ENCODE results near the gene CLCN3. TPM values are rescaled to one million over a fixed set of nuclear protein-coding genes. Genes with fewer than 3 reads are reported as not detected.
A peak's percentile ranks its signal among the peaks of the same experiment; 100 is the strongest.

CLCN3 gene
- total RNA-seq, 1 experiment from 2014 or later = 29.1 TPM

DNA sequence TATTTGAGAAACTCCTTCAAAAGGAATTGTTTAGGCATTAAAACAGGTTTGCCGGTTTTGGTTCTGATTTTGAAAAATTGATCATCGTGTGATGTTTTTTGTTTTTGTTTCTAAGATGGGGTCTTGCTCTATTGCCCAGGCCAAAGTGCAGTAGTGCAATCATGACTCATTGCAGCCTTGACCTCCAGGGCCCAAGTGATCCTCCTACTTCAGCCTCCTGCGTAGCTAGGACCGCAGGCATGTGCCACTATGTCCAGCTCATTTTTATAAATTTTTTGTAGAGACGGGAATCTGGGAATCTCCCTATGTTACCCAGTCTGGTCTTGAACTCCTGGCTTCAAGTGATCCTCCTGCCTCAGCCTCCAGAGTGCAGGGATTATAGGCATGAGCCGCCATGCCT is 35.0 kb downstream of the CLCN3 start:
- Mint-ChIP-seq H3K4me3 (no peak overlapping the region), H3K27ac (no peak overlapping the region), H3K9me3 (peaks cover 5% of the 10 kb centered on the region), H3K4me1 (peaks cover 19% of the 10 kb centered on the region), H3K36me3 (peaks cover 8% of the 10 kb centered on the region; the same call in 1 of the 2 replicates), H3K27me3 (ENCODE audit: low read depth) (no peaks in the 10 kb centered on the region)
- ChIA-PET CTCF (no interaction called here), POLR2A (no interaction called here)
- ATAC-seq (no peak), DNase-seq (ENCODE audit: low spot score) (no peak)
- TF ChIP-seq, protein P1, sequence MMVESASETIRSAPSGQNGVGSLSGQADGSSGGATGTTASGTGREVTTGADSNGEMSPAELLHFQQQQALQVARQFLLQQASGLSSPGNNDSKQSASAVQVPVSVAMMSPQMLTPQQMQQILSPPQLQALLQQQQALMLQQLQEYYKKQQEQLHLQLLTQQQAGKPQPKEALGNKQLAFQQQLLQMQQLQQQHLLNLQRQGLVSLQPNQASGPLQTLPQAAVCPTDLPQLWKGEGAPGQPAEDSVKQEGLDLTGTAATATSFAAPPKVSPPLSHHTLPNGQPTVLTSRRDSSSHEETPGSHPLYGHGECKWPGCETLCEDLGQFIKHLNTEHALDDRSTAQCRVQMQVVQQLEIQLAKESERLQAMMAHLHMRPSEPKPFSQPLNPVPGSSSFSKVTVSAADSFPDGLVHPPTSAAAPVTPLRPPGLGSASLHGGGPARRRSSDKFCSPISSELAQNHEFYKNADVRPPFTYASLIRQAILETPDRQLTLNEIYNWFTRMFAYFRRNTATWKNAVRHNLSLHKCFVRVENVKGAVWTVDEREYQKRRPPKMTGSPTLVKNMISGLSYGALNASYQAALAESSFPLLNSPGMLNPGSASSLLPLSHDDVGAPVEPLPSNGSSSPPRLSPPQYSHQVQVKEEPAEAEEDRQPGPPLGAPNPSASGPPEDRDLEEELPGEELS (CRISPR knock-in tag; IDR thresholded peaks at IDR 0.05) = no peak
- peak; percentile 81 for TF ChIP-seq ZNF121 (CRISPR knock-in tag; IDR thresholded peaks at IDR 0.05)
- TF ChIP-seq, protein P2, sequence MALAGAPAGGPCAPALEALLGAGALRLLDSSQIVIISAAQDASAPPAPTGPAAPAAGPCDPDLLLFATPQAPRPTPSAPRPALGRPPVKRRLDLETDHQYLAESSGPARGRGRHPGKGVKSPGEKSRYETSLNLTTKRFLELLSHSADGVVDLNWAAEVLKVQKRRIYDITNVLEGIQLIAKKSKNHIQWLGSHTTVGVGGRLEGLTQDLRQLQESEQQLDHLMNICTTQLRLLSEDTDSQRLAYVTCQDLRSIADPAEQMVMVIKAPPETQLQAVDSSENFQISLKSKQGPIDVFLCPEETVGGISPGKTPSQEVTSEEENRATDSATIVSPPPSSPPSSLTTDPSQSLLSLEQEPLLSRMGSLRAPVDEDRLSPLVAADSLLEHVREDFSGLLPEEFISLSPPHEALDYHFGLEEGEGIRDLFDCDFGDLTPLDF (CRISPR knock-in tag; IDR thresholded peaks at IDR 0.05) = no peak

DNA sequence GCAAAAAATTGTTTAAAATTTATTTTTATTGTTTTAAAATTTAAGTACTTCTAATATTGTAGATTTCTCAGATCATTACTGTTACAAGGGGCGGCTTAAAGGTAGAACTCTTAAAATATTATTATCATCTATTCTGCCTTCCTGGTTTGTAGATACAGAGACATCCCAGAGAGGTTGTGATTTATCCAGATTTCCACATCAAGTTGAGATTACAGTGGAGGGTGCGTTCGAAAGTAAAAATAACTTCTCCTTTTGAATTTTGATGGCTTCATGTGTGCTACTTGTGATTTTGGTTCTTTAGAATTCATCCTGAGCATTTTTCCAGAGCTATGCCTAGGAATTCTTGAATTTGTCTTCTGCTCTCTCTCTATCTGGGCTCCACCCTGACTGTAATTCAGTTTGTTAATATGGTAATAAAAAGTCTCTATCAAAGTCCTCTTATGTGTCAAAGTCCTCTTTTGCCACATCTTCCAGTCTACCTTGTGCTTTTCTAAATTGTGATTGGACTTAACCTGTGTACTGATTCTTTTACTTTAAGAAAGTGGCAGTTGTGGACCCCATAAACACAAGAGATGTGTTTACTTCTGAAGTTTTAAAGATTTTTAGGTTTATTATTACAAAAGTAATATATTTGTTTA is 37.2 kb downstream of the CLCN3 start:
- no peak overlapping the region for H3K27ac Mint-ChIP-seq
- H3K4me3 Mint-ChIP-seq = no peak overlapping the region
- ChIA-PET POLR2A (no interaction called here), CTCF (no interaction called here)
- peaks cover 5% of the 10 kb centered on the region for H3K9me3 Mint-ChIP-seq
- peaks cover 29% of the 10 kb centered on the region for H3K4me1 Mint-ChIP-seq
- ATAC-seq (no peak), DNase-seq (ENCODE audit: low spot score) (no peak)
- H3K27me3 Mint-ChIP-seq (ENCODE audit: low read depth) = no peaks in the 10 kb centered on the region
- TF ChIP-seq, protein P3, sequence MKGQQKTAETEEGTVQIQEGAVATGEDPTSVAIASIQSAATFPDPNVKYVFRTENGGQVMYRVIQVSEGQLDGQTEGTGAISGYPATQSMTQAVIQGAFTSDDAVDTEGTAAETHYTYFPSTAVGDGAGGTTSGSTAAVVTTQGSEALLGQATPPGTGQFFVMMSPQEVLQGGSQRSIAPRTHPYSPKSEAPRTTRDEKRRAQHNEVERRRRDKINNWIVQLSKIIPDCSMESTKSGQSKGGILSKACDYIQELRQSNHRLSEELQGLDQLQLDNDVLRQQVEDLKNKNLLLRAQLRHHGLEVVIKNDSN (CRISPR knock-in tag; IDR thresholded peaks at IDR 0.05) = no peak
- TF ChIP-seq GABPB1 (CRISPR knock-in tag; IDR thresholded peaks at IDR 0.05) (no peak), ZNF121 (CRISPR knock-in tag; IDR thresholded peaks at IDR 0.05) (no peak), NFYB (CRISPR knock-in tag; conservative IDR thresholded peaks at IDR 0.05; ENCODE audit: low read depth) (no peak), NFE2L1 (CRISPR knock-in tag; IDR thresholded peaks at IDR 0.05) (no peak), CBFB (CRISPR knock-in tag; IDR thresholded peaks at IDR 0.05; ENCODE audit: low read depth) (no peak)
- TF ChIP-seq, protein P4, sequence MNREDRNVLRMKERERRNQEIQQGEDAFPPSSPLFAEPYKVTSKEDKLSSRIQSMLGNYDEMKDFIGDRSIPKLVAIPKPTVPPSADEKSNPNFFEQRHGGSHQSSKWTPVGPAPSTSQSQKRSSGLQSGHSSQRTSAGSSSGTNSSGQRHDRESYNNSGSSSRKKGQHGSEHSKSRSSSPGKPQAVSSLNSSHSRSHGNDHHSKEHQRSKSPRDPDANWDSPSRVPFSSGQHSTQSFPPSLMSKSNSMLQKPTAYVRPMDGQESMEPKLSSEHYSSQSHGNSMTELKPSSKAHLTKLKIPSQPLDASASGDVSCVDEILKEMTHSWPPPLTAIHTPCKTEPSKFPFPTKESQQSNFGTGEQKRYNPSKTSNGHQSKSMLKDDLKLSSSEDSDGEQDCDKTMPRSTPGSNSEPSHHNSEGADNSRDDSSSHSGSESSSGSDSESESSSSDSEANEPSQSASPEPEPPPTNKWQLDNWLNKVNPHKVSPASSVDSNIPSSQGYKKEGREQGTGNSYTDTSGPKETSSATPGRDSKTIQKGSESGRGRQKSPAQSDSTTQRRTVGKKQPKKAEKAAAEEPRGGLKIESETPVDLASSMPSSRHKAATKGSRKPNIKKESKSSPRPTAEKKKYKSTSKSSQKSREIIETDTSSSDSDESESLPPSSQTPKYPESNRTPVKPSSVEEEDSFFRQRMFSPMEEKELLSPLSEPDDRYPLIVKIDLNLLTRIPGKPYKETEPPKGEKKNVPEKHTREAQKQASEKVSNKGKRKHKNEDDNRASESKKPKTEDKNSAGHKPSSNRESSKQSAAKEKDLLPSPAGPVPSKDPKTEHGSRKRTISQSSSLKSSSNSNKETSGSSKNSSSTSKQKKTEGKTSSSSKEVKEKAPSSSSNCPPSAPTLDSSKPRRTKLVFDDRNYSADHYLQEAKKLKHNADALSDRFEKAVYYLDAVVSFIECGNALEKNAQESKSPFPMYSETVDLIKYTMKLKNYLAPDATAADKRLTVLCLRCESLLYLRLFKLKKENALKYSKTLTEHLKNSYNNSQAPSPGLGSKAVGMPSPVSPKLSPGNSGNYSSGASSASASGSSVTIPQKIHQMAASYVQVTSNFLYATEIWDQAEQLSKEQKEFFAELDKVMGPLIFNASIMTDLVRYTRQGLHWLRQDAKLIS (CRISPR knock-in tag; IDR thresholded peaks at IDR 0.05; ENCODE audit: borderline replicate concordance) = no peak
- peaks cover 8% of the 10 kb centered on the region; the same call in 1 of the 2 replicates for H3K36me3 Mint-ChIP-seq

GRCh38 chr4:169658196-169658595 is 37.8 kb downstream of the CLCN3 start:
- POLR2A ChIA-PET = no interaction called here
- no peak overlapping the region for H3K27ac Mint-ChIP-seq
- TF ChIP-seq ATF2 (CRISPR knock-in tag; IDR thresholded peaks at IDR 0.05; ENCODE audit: borderline replicate concordance, low read depth) (no peak), NFYB (CRISPR knock-in tag; conservative IDR thresholded peaks at IDR 0.05; ENCODE audit: low read depth) (no peak), CREB1 (CRISPR knock-in tag; IDR thresholded peaks at IDR 0.05) (no peak), MLX (CRISPR knock-in tag; IDR thresholded peaks at IDR 0.05) (no peak), ZNF671 (CRISPR knock-in tag; IDR thresholded peaks at IDR 0.05) (no peak), FOXP1 (CRISPR knock-in tag; IDR thresholded peaks at IDR 0.05; ENCODE audit: borderline replicate concordance) (no peak), CREM (CRISPR knock-in tag; IDR thresholded peaks at IDR 0.05) (no peak), IRF1 (CRISPR knock-in tag; IDR thresholded peaks at IDR 0.05) (no peak), E2F4 (CRISPR knock-in tag; IDR thresholded peaks at IDR 0.05; ENCODE audit: borderline replicate concordance, low read depth) (no peak), ZNF232 (CRISPR knock-in tag; IDR thresholded peaks at IDR 0.05) (no peak)
- TF ChIP-seq, protein P5, sequence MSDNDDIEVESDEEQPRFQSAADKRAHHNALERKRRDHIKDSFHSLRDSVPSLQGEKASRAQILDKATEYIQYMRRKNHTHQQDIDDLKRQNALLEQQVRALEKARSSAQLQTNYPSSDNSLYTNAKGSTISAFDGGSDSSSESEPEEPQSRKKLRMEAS (CRISPR knock-in tag; IDR thresholded peaks at IDR 0.05) = no peak

More at GRCh38 chr4:169658196-169658595, 37.8 kb downstream of the CLCN3 start:
- Mint-ChIP-seq H3K4me3 (no peak overlapping the region), H3K4me1 (peaks cover 29% of the 10 kb centered on the region), H3K27me3 (ENCODE audit: low read depth) (no peaks in the 10 kb centered on the region), H3K9me3 (peaks cover under 1% of the 10 kb centered on the region; the same call in 1 of the 2 replicates), H3K36me3 (peaks cover 5% of the 10 kb centered on the region; the same call in 1 of the 2 replicates)
- CTCF ChIA-PET = no interaction called here
- DNase-seq (ENCODE audit: low spot score) (no peak), ATAC-seq (no peak)
